Panc1 (cell line): ENCODE data around the gene FASTKD1. TPM values are rescaled to one million over a fixed set of nuclear protein-coding genes. Genes with fewer than 3 reads are reported as not detected.

Source experiments
- ATAC-seq: fragments of 200-7000 bp; cut with Tn5 transposase; 2 replicates; pipeline ENCODE4 v1.9.1; 2020; ENCODE audit warnings: mild to moderate bottlenecking, moderate library complexity
- BruUV-seq: library from RNA; stranded (reverse); fragments of 400-500 nt; replicated peaks from 2 replicates; lab custom pipeline; 2021; lab: Mats Ljungman, UMichigan
- CTCF ChIA-PET: fragments of 300-600 bp; sonication (Branson Sonifier 250); formaldehyde crosslinking; loops from one replicate; lab custom pipeline; 2022; ENCODE audit warnings: antibody characterized with exemption; lab: Charles Lee
- POLR2A ChIA-PET: fragments of 300-600 bp; sonication (Branson Sonifier 250); formaldehyde crosslinking; loops from one replicate; lab custom pipeline; 2022; ENCODE audit warnings: antibody characterized with exemption; lab: Charles Lee
- DNase-seq: peaks from one replicate; pipeline ENCODE4 v3.0.0-alpha.2; 2010; ENCODE audit warnings: low read depth, low spot score
- H3K27ac ChIP-seq: 2 replicates; pipeline ENCODE4 v1.5.1; 2011; ENCODE audit warnings: mild to moderate bottlenecking, low read length, inconsistent platforms
- H3K27me3 ChIP-seq: fragments of 200-500 bp; sonication (Bioruptor generic); 2 replicates; pipeline ENCODE4 v1.6.0; 2014; ENCODE audit warnings: low read length, inconsistent platforms; ENCODE audit not compliant: control insufficient read depth, insufficient read depth
- H3K36me3 ChIP-seq: fragments of 200-500 bp; sonication (Bioruptor generic); 2 replicates; pipeline ENCODE4 v1.5.1; 2014; ENCODE audit warnings: inconsistent platforms, mild to moderate bottlenecking, low read length, moderate library complexity; ENCODE audit not compliant: control insufficient read depth, insufficient read depth
- H3K4me1 ChIP-seq: 2 replicates; pipeline ENCODE4 v1.5.1; 2011; ENCODE audit warnings: inconsistent platforms, mild to moderate bottlenecking, low read length, moderate library complexity; ENCODE audit not compliant: control insufficient read depth, insufficient read depth
- H3K4me3 ChIP-seq, 2 experiments: 2 replicates each; pipeline ENCODE4 v1.5.1; 2011 to 2012; ENCODE audit warnings: low read depth in 2 of 2, low read length in 2 of 2, mild to moderate bottlenecking in 2 of 2, inconsistent platforms in 1 of 2, moderate library complexity in 1 of 2
- H3K9me3 ChIP-seq: fragments of 200-500 bp; sonication (Bioruptor generic); 2 replicates; pipeline ENCODE4 v1.5.1; 2014; ENCODE audit warnings: low read depth, mild to moderate bottlenecking, inconsistent platforms, low read length, moderate library complexity; ENCODE audit not compliant: control insufficient read depth, insufficient read depth
- POLR2AphosphoS5 ChIP-seq: IDR thresholded peaks from 2 replicates; pipeline ENCODE4 v1.6.1; 2012; ENCODE audit warnings: mild to moderate bottlenecking, low read depth, low read length, moderate library complexity
- SIN3A ChIP-seq: IDR thresholded peaks from 2 replicates; pipeline ENCODE4 v1.6.1; 2012; ENCODE audit warnings: low read depth, mild to moderate bottlenecking, low read length, moderate library complexity, borderline replicate concordance; ENCODE audit not compliant: insufficient read depth
- TCF7L2 ChIP-seq: IDR thresholded peaks from 2 replicates; pipeline ENCODE4 v1.6.1; 2011; ENCODE audit warnings: mild to moderate bottlenecking, low read depth, low read length, inconsistent platforms
- in situ Hi-C: cut with HindIII; loops from 2 replicates; pipeline ENCODE4 v1.10.0; 2016; ENCODE audit warnings: low sequenced_read_pairs, low pct_unique_long_range_greater_than_20kb
- intact Hi-C: fragments of 100-400 bp; cut with micrococcal nuclease; formaldehyde crosslinking; loops from one replicate; pipeline ENCODE4 v1.10.0; 2022; ENCODE audit not compliant: unreplicated experiment
- total RNA-seq: library from RNA; stranded (reverse); gene quantifications from one replicate; pipeline ENCODE4 v1.2.1, GENCODE V29; 2021; ENCODE audit not compliant: unreplicated experiment
- TF ChIP-seq, protein P1 (sequence below): fragments of 450-650 bp; IDR thresholded peaks from 2 replicates; pipeline ENCODE4 v1.5.1; 2017; ENCODE audit warnings: mild to moderate bottlenecking
- TF ChIP-seq, protein P2 (sequence below), 2 experiments: IDR thresholded peaks; 2 replicates each; pipeline ENCODE4 v1.6.1; 2011 to 2012; ENCODE audit warnings: low read depth in 2 of 2, control low read depth in 1 of 2, low read length in 1 of 2, mild to moderate bottlenecking in 1 of 2, moderate library complexity in 1 of 2; ENCODE audit not compliant: insufficient read depth in 1 of 2

Gene FASTKD1
- total RNA-seq, 1 experiment from 2014 or later: 37.2 TPM

GRCh38 chr2:169590804-169591203, 17.1 kb upstream of the FASTKD1 start:
- POLR2A ChIA-PET: no interaction called here
- Histone ChIP-seq H3K4me1 (peaks cover 6% of the 10 kb centered on the region; the same call in 1 of the 2 replicates), H3K9me3 (no peaks in the 10 kb centered on the region), H3K36me3 (no peaks in the 10 kb centered on the region), H3K27me3 (no peaks in the 10 kb centered on the region), H3K27ac (no peak overlapping the region), H3K4me3 (no peak overlapping the region)
- DNase-seq: no peak
- TF ChIP-seq TCF7L2 (no peak), SIN3A (no peak), POLR2AphosphoS5 (no peak)
- TF ChIP-seq, protein P1, sequence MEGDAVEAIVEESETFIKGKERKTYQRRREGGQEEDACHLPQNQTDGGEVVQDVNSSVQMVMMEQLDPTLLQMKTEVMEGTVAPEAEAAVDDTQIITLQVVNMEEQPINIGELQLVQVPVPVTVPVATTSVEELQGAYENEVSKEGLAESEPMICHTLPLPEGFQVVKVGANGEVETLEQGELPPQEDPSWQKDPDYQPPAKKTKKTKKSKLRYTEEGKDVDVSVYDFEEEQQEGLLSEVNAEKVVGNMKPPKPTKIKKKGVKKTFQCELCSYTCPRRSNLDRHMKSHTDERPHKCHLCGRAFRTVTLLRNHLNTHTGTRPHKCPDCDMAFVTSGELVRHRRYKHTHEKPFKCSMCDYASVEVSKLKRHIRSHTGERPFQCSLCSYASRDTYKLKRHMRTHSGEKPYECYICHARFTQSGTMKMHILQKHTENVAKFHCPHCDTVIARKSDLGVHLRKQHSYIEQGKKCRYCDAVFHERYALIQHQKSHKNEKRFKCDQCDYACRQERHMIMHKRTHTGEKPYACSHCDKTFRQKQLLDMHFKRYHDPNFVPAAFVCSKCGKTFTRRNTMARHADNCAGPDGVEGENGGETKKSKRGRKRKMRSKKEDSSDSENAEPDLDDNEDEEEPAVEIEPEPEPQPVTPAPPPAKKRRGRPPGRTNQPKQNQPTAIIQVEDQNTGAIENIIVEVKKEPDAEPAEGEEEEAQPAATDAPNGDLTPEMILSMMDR: no peak
- TF ChIP-seq, protein P2, sequence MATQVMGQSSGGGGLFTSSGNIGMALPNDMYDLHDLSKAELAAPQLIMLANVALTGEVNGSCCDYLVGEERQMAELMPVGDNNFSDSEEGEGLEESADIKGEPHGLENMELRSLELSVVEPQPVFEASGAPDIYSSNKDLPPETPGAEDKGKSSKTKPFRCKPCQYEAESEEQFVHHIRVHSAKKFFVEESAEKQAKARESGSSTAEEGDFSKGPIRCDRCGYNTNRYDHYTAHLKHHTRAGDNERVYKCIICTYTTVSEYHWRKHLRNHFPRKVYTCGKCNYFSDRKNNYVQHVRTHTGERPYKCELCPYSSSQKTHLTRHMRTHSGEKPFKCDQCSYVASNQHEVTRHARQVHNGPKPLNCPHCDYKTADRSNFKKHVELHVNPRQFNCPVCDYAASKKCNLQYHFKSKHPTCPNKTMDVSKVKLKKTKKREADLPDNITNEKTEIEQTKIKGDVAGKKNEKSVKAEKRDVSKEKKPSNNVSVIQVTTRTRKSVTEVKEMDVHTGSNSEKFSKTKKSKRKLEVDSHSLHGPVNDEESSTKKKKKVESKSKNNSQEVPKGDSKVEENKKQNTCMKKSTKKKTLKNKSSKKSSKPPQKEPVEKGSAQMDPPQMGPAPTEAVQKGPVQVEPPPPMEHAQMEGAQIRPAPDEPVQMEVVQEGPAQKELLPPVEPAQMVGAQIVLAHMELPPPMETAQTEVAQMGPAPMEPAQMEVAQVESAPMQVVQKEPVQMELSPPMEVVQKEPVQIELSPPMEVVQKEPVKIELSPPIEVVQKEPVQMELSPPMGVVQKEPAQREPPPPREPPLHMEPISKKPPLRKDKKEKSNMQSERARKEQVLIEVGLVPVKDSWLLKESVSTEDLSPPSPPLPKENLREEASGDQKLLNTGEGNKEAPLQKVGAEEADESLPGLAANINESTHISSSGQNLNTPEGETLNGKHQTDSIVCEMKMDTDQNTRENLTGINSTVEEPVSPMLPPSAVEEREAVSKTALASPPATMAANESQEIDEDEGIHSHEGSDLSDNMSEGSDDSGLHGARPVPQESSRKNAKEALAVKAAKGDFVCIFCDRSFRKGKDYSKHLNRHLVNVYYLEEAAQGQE (IDR thresholded peaks at IDR 0.05; ENCODE audit: insufficient read depth in 1 of 2, low read depth in 2 of 2, low read length in 1 of 2): no peak
- in situ Hi-C loops: no loop called here
- no peak; the same call in 1 of the 2 replicates for ATAC-seq
- no TSS peak for BruUV-seq
- intact Hi-C loops: no loop called here
- CTCF ChIA-PET: no interaction called here

GRCh38 chr2:169585673-169586072, 12.0 kb upstream of the FASTKD1 start:
- Histone ChIP-seq H3K9me3 (peaks cover 8% of the 10 kb centered on the region), H3K4me3 (peak overlapping the region; percentile 90 to 92), H3K27ac (peak overlapping the region; percentile 71), H3K27me3 (no peaks in the 10 kb centered on the region), H3K4me1 (peaks cover 6% of the 10 kb centered on the region; the same call in 1 of the 2 replicates), H3K36me3 (no peaks in the 10 kb centered on the region)
- intact Hi-C loops (no loop called here), in situ Hi-C loops (no loop called here)
- no TSS peak for BruUV-seq
- DNase-seq (no peak), ATAC-seq (no peak)
- TF ChIP-seq TCF7L2 (no peak), POLR2AphosphoS5 (no peak), SIN3A (no peak)
- TF ChIP-seq, protein P2 (IDR thresholded peaks at IDR 0.05; ENCODE audit: insufficient read depth in 1 of 2, low read depth in 2 of 2, low read length in 1 of 2): no peak
- TF ChIP-seq, protein P1: no peak
- CTCF ChIA-PET: no interaction called here
- POLR2A ChIA-PET: no interaction called here
